HG02678 (cell line): ENCODE data around the gene DEK.
"Not testable (repeated sequence)": the region's sequence is repeated elsewhere in the genome, so short reads cannot be mapped to it uniquely, and the experiment has no call there.

Experiments used
- ATAC-seq: cut with Tn5 transposase; IDR thresholded peaks from one replicate; pipeline ENCODE4 v1.9.1; 2021; ENCODE audit warnings: mild to moderate bottlenecking, moderate library complexity; ENCODE audit not compliant: unreplicated experiment

DEK gene

DNA sequence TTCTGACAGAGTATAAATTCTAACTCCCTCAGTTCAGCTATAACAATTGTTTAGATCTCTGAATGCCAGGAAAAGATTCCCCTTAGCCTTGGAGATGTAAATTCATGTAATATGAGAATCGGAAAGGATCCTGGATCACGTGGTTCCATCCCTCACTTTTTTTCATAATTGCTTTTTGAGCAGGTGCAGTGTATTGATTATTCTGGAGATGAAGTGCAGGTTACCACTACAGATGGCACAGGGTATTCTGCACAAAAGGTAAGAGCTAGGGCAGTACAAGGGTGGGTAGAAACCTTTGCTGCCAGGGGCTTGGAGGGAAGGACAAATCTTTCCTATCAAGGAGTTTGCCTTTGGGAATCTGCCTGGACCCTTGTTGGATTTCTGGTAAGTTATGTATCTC is 56.4 kb downstream of the DEK start:
- ATAC-seq: no peak

DNA sequence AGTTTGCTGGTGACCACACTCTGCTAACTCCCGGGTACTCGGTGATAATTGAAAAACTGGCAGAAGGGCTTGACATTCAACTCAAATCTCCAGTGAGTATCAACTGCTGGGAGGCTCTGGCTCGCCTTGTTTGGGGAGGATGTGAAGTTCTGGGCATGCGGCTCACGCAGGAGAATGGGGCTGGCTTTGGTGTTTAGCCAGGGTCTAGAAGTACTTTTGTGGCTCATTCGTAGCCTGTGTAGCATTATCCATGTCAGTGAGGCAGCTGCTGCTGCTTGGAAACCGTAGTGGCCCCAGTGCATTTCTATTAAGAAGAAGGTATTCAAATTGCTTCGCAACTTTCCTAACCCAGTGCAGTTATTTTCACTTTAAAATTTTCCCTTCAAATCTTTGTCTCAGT is 56.9 kb downstream of the DEK start:
- ATAC-seq: no peak

DNA sequence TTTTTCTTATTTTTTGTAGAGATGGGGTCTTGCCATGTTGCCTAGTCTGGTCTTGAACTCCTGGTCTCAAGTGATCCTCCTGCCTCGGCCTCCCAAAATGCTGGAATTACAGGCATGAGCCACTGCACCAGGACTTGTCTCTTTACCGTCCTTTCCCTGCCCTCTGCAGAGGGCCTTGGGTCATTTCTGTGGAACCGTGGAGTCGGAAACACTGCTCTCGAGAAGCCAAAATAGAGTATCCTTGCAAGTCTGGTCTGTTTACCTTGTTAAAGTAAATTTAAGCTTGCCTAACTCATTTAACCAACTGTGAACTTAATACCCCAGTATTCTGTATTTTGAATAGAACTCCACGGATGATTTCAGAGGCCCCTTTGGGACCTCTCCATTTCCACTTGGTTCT is 57.7 kb downstream of the DEK start:
- no peak for ATAC-seq

DNA sequence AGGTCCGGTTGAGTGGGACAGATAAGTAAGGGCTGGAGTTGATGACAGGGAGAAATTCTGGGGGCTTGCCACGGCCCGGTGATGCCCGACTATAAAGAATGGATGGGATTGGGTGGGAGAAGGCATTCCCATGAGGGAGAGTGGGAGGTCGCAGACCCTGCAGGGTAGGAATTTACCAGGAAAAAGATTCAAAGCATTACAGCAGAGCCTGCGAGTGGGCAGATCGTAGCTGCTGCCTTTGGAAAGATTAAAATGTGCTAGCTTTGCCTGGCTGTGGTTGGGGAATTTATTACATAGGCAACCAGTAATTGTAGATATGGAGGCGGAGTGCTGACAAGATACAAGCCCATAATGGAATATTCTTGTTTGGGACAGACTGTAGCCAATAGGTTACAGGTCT is 59.6 kb downstream of the DEK start:
- ATAC-seq: no peak

DNA sequence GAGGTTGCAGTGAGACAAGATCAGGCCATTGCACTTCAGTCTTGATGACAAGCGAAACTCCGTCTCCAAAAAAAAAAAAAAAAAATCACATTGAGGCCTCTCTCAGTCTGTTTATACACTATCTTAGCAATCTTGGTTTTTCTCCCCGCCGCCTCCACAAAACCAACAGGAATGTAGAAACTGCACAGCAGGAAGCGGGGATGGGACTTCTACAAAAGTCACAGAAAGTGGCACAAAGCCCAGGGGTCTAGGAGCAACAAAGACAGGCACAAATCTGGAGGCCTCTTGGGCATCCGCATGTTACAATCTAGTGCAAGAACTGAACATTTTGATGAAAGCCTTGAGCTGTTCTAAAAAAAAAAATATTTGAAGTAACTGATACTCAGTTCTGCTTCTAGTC is 60.5 kb downstream of the DEK start:
- ATAC-seq: no peak

DNA sequence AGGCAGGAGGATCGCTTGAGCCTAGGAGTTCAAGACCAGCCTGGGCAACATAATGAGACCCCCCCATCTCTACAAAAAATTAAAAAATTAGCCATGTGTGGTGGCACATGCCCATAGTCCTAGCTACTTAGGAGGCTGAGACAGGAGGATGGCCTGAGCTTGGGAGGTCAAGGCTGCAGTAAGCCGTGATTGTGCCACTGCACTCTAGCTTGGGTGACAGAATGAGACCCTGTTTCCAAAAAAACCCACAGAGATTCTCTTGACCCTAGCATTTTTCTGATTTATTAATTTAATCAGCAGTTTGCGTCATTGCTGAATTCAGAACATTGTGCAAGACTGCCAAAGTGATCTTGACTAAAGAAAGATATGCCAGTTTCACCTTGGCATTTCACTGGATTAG is 72.3 kb downstream of the DEK start:
- ATAC-seq: no peak

DNA sequence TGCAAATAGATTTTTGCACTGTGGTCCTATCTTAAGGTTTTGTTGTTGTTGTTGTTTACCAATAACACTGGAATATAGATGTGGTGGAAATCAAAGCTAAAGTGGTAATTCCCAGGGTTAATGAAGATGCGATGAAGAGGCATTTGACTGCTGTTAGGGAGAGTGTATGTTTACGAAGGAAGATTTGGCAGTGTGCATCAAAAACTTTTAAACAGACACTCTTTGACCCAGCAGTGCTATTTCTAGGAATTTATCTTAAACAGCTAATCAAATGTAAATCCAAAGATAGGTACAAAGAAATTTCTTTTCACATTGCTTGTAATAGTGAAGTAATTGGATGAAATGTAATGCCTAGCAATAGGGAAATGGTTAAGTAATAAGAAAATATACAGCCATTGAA is 75.1 kb downstream of the DEK start:
- ATAC-seq: no peak

DNA sequence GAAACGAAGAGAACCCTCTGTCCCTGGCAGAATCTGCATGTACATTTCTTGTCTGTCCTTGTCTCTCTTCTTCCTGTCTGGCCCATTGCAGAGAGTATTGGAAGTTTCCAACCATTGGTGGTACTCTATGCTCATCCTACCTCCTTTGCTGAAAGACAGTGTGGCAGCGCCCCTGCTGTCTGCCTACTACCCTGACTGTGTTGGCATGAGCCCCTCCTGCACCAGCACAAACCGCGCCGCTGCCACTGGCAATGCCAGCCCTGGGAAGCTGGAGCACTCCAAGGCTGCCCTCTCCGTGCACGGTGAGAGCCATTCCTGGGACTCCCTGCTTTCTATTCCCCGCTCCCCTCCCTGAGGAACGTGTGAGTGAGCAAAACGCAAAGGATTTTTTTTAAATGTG is 76.6 kb downstream of the DEK start:
- ATAC-seq: no peak

DNA sequence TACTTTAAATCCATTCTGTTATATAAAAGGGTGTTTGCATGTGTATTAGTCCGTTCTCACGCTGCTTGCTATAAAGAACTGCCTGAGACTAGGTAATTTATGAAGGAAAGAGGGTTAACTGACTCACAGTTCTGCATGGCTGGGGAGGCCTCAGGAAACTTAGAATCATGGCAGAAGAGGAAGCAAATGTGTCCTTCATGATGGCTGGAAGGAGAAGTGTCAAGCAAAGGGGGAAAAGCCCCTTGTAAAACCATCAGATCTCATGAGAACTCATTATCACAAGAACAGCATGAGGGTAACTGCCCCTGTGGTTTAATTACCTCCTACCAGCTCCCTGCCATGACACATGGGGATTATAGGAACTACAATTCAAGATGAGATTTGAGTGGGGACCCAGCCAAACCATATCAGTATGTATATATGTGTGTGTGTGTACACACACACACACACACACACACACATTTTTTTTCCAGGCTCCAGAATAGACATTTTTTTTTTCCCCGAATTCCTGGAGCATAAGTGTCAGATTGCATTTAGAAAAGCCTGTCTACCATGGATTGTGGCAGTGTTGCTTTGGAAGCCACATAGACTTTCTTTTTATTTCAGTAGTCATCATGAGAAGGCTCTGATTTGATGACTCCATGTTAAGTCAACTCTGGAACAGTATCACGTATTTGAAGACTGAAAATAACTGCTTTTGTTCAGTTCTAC is 77.6 kb downstream of the DEK start:
- ATAC-seq: no peak

DNA sequence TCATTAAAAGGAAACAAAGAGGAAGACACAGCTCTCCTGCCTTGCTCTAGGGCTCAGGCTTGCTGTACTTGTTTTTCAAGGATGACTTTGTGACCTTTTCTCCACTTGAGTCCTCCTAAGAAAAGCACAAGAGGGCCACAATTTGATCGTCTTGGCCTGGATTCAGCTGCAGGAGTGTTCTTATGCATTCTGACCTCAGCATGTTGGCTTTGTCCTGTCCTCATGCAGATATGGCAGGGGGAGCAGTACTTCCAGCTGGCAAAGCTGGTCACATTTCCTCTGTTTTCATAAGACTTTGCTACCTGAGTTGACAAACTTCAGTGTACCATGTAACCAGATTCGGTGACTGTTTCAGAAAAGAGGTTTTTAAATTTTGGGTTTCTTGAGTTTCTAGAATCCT is 78.3 kb downstream of the DEK start:
- no peak for ATAC-seq

DNA sequence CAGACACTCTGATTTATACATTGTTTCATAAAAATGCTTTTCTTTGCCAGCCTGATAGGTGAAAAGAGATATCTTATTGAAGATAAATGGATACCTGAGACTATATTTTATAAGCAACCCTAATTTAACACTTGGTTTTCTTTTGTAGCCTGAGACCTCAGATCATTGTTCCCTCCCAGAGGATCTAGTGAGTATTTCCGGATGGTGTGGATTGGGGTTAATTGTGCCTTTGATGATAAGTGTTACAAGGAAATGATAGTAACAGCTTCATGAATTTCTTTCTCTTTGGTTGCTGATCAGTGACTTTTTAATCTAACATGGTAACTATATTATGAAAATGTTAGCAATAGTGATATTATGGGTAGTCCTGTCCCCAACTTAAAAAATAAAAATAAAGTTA is 78.7 kb downstream of the DEK start:
- ATAC-seq: no peak

DNA sequence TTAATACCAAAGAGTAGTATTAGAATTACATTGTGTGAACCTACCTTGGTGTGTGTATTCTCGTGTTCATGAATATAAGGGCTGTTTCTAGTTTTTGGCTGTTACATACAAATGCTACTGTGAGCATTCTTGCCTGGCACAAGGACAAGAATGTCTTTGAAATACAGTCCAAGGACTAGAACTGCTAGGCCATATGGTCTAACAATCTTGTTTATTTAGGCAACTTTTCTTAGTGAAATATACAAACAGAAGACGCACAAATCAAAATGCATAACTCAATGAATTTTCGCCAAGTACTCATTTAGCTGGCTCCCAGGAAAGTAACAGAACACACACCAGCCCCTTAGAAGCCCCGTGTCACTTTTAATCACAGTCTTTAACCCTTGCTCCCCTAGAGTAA is 80.6 kb downstream of the DEK start:
- no peak for ATAC-seq

DNA sequence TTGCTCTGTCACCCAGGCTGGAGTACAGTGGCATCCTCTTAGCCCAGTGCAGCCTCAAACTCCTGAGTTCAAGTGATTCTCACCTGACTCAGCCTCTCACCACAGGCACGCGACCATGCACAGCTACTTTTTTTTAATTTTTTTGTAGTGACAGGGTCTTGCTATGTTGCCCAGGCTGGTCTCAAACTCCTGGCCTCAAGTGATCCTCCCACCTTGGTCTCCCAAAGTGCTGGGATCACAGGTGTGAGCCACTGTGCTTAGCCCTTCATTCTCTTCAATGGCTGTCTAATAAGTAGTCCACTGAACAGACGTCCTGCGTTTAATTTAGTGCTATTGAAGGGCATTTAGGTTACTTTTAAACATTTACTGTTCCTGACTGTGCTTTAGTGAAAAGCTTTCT is 81.8 kb downstream of the DEK start:
- ATAC-seq: no peak

DNA sequence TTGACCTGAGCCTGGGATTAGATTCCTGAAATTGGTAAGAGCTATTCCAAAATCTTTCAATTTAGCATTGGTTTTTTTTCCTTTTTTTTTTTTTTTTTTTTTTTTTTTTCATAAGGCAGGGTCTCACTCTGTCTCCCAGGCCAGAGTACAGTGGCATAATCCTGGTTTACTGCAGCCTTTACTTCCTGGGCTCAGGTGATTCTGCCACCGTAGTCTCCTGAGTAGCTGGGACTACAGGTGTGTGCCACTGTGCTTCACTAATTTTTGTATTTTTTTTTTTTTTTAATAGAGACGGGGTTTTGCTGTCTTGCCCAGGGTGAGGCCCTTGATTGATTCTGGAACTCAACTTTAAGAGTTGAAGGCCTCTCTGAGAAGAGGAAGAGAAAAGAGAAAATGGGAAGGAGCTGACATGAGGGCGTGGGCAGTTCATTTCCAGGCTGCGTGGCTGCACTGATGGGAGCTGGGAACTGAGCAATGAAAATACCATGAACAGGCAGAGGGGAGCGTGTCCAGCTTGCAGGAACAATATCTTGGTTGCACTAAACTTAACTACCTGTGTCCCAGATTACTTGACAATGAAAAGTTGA is 84.5 kb downstream of the DEK start:
- ATAC-seq: no peak

DNA sequence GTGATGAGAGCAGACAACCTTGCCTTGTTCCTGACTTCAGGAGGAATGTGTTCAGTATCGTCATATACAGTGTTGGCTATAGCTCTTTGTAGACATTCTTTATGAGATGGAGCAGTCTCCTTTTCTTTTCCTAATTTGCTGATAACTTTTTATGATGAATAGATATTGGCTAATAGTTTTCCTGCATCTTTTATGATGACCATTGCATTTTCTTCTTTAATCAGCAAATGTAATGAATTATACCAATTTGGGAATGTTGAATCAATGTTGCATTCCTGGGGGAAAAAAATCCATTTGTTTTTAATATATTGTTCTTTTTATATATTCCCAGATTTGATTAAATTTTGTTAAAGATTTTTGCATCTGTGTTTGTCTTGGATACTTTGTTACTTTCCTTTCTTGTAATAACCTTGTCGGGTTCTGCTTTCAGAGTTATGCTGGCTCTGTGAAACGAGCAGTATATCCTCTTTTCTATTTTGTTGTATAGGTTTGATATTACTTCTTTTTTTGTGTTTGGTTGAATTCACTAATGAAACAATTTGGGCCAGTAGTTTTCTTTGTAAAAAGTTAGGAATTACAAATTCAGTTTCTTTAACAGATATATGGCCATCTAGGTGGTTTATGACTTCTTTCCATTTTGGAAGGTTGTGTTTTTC is 85.2 kb downstream of the DEK start:
- no peak for ATAC-seq

DNA sequence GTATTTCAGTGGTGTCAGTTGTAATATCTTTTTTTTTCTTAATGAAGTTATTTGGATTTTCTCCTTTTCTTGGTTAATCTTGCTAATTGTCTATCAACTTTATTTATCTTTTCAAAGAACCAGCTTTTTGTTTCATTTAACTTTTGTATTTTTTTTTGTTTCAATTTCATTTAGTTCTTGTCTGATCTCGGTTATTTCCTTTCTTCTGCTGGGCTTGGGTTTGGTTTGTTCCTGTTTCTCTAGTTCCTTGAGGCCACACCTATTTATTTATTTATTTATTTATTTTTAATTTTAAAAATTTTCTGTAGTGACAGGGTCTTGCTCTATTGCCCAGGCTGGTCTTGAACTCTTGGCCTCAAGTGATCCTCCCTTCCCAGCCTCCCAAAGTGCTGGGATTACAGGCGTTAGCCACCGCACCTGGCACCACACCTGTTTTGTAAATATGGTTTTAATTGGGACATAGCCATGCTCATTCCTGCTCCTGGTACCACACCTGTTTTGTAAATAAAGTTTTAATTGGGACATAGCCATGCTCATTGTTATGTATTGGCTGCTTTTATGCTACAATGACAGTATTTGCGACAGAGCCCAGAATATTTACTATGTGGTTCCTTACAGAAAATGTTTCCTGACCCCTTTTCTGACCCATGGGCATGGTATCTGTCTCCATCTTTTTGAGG is 86.9 kb downstream of the DEK start:
- ATAC-seq: no peak

DNA sequence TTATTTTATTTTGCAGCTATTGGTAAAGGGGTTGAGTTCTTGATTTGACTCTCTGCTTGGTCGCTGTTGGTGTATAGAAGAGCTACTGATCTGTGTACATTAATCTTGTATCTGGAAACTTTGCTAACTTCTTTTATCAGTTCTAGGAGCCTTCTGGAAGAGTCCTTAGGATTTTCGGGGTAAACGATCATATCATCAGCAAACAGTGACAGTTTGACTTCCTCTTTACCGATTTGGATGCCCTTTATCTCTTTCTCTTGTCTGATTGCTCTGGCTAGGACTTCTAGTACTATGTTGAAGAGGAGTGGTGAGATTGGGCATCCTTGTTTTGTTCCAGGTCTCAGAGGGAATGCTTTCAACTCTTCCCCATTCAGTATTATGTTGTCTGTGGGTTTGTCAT is 88.1 kb downstream of the DEK start:
- ATAC-seq: not testable (repeated sequence)
